T-helper 1 cell treated with Interleukin-12 subunit alpha and Interleukin-12 subunit beta and Interleukin-4 antibody, amounts not matched to agents 30 μg/mL and 1 μg/mL, for 36 hours (primary cell): ENCODE measurements around the gene CCL19.

Experiments
- H3K27ac Mint-ChIP-seq: one replicate; pipeline ENCODE4 v1.8.0; 2021; ENCODE audit warnings: mild to moderate bottlenecking, mixed read lengths
- H3K27me3 Mint-ChIP-seq: one replicate; pipeline ENCODE4 v1.8.0; 2021; ENCODE audit warnings: low read depth, mixed read lengths
- H3K36me3 Mint-ChIP-seq: one replicate; pipeline ENCODE4 v1.8.0; 2021; ENCODE audit warnings: low read depth, mixed read lengths
- H3K4me1 Mint-ChIP-seq: one replicate; pipeline ENCODE4 v1.8.0; 2021; ENCODE audit warnings: low read depth, mixed read lengths
- H3K4me3 Mint-ChIP-seq: one replicate; pipeline ENCODE4 v1.8.0; 2021; ENCODE audit warnings: mild to moderate bottlenecking, moderate library complexity, mixed read lengths
- H3K9me3 Mint-ChIP-seq: one replicate; pipeline ENCODE4 v1.8.0; 2021; ENCODE audit warnings: mixed read lengths

Gene CCL19

DNA sequence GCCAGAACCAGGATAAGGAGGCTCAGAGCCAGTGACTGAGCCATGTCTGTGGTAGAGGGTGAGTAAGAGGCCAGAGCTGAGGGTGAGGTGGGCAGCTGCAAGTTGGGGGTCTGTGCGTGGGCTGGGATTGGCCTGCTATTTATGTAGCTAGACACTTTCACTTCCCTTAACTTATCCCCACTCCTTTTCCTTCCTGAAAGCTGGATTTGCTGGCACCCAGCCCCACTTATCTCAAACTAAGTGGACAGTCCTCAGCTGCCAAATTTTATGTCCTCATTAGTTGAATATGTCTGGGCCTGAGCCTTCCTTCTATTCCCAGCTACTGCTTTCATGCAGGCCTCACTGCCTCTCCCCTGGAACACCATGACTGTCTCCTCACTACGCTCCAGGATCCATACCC, 18.9 kb upstream of the CCL19 start, which contains the start of gene CCL21:
Gene CCL21 (minus strand): TSS at position 114 of the 400 bp plus-strand sequence. CDS start 70 bp downstream, at position 44.
- Mint-ChIP-seq H3K4me3 (no peak within 1 kb of the TSS), H3K27ac (no peak within 1 kb of the TSS), H3K27me3 (peaks cover 27% of the 10 kb centered on the region), H3K9me3 (no peaks in the 10 kb centered on the region), H3K36me3 (no peaks in the 10 kb centered on the region), H3K4me1 (no peaks in the 10 kb centered on the region)

GRCh38 chr9:34709196-34709978, 18.3 kb upstream of the CCL19 start:
- no peaks in the 10 kb centered on the region for H3K4me1 Mint-ChIP-seq
- no peak overlapping the region for H3K4me3 Mint-ChIP-seq
- H3K36me3 Mint-ChIP-seq: no peaks in the 10 kb centered on the region
- H3K9me3 Mint-ChIP-seq: no peaks in the 10 kb centered on the region
- peaks cover 27% of the 10 kb centered on the region for H3K27me3 Mint-ChIP-seq
- H3K27ac Mint-ChIP-seq: no peak overlapping the region

DNA sequence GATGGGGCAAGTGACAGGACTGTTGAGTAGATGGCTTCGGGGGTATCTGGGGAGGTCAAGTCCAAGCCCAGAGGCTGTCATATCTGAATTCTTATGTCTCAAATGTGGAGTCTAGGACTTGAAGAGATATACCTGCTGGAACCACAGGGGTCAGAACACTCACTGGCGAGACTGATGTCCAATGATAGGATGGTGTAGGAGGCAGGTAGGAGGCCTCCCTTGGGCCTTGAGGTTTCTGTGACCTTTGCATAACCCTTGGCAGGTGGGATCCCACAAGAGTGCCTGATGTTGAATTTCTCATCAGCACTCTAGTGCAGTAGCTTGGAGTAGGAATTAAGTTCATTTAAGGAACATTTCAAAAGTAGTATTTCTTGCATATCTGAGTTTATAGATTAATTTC, 16.1 kb upstream of the CCL19 start:
- Mint-ChIP-seq H3K27me3 (peaks cover 11% of the 10 kb centered on the region), H3K9me3 (no peaks in the 10 kb centered on the region), H3K4me1 (peaks cover under 1% of the 10 kb centered on the region), H3K27ac (no peak overlapping the region), H3K4me3 (no peak overlapping the region), H3K36me3 (no peaks in the 10 kb centered on the region)

DNA sequence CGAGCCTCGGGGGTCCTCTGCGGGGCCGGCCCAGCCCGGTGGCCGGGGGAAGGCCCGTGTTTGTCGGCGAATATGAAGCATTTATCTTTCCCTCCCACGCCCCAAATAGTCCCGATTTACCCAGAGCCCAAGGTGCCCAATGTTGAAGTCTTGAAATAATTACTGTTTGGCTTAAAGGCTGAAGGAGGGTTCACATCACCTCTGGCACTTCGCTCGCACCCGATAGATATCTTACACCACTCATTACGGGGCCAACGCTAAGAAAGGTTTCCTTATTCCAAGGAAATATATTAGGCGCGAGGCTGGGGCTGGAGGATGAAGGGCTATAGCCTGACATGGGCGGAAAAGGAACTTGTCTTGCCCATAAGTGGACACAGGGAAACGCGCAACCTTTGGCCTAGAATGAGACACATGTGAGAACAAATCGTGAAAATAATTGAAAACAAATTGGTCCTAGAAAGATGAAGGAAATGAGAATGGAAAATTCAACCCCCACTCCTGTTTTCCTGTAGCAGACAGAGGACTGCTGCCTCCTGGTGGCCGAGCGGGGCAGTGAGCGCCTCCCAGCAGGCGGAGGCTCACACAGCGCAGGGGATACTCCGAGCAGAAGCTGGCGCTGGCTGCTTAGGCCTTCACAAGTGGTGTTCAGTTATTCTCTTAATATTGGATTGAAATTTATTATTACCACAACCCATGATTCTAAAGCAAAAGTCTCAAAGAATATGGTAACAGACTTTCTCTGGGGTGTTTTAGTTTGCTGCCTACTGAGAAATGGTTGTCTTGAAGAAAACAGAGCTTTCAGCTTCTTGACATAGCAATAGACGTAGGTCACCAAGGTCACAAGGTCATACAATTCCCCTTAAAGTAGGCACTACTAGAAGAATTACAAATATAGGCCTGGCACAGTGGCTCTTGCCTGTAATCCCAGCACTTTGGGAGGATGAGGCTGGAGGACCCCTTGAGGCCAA, 11.0 kb upstream of the CCL19 start:
- H3K27me3 Mint-ChIP-seq: peaks cover 21% of the 10 kb centered on the region
- H3K4me3 Mint-ChIP-seq: peak overlapping the region; percentile 77
- H3K4me1 Mint-ChIP-seq: peaks cover 13% of the 10 kb centered on the region
- no peak overlapping the region for H3K27ac Mint-ChIP-seq
- no peaks in the 10 kb centered on the region for H3K9me3 Mint-ChIP-seq
- H3K36me3 Mint-ChIP-seq: no peaks in the 10 kb centered on the region

DNA sequence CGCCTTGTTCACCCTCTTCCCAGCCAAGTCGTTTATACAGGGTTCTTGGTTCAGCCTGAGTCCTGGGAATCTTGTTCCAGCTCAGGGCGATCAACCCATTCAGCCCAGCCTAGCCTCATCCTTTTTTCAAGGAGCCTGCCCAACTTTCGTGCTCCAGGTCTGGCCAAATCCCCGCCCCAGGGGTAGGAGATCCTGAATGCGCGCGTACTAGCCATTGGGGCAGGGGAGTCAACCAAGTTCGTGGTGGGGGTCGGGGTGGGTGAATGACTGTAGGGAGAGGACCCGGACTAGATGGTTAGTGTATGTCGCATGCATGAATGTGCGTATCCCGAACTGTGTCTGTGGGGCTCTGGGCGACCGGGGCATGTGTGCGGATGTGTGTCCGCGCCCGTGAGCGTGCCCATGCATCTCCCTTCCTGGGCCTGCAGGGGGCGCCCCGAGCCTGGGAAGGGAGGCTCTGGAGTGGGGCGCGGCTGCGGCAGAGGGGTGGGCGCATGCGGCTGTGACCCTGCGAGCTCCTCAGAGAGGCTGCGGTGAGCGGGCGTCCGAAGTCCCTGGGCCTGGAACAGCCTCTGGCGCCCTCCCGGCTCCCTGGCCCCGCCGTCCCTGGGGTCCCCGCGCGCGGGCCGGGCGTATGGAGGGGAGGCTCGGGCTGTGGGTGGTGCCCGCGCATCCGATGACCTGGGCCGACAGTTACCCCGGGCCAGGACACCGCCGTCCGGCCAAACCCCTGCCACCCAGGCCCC, 10.1 kb upstream of the CCL19 start:
- Mint-ChIP-seq H3K36me3 (no peaks in the 10 kb centered on the region), H3K27me3 (peaks cover 16% of the 10 kb centered on the region), H3K9me3 (no peaks in the 10 kb centered on the region), H3K4me1 (peaks cover 13% of the 10 kb centered on the region), H3K27ac (no peak overlapping the region), H3K4me3 (peak overlapping the region; percentile 12)

GRCh38 chr9:34694811-34695210, 3.7 kb upstream of the CCL19 start:
- Mint-ChIP-seq H3K4me3 (no peak overlapping the region), H3K27ac (no peak overlapping the region), H3K36me3 (no peaks in the 10 kb centered on the region), H3K27me3 (peaks cover 7% of the 10 kb centered on the region), H3K4me1 (no peaks in the 10 kb centered on the region), H3K9me3 (no peaks in the 10 kb centered on the region)

GRCh38 chr9:34693560-34693959, 2.5 kb upstream of the CCL19 start:
- Mint-ChIP-seq H3K9me3 (no peaks in the 10 kb centered on the region), H3K4me3 (no peak overlapping the region), H3K27ac (no peak overlapping the region), H3K36me3 (no peaks in the 10 kb centered on the region), H3K27me3 (no peaks in the 10 kb centered on the region), H3K4me1 (no peaks in the 10 kb centered on the region)

- Mint-ChIP-seq H3K27ac (no peak overlapping the region), H3K9me3 (no peaks in the 10 kb centered on the region)
These were observed 850 bp upstream of the CCL19 start for GRCh38 chr9:34691936-34692315.

DNA sequence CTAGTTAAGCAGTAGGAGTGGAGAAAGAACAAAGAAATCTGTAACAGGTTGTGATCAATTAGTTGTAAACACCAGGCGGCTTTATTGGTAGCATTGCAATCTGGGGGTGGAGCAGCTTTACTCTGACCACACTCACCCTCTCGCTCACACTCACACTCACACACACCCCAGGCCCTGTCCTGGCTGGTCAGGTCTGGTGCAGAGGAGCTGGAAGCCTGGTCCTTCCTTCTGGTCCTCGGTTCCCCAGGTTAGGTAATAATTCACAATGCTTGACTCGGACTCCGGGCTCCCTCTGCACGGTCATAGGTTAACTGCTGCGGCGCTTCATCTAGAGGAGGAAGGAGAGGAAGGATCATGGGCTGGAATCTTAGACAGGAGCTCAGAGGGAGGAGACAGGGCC, 1.6 kb downstream of the CCL19 start:
- Mint-ChIP-seq H3K27ac (no peak overlapping the region), H3K27me3 (no peaks in the 10 kb centered on the region), H3K4me1 (no peaks in the 10 kb centered on the region), H3K4me3 (no peak overlapping the region), H3K9me3 (no peaks in the 10 kb centered on the region), H3K36me3 (no peaks in the 10 kb centered on the region)

More at GRCh38 chr9:34691936-34692315, 850 bp upstream of the CCL19 start:
- H3K36me3 Mint-ChIP-seq: no peaks in the 10 kb centered on the region
- no peaks in the 10 kb centered on the region for H3K27me3 Mint-ChIP-seq
- H3K4me1 Mint-ChIP-seq: no peaks in the 10 kb centered on the region
- no peak overlapping the region for H3K4me3 Mint-ChIP-seq

DNA sequence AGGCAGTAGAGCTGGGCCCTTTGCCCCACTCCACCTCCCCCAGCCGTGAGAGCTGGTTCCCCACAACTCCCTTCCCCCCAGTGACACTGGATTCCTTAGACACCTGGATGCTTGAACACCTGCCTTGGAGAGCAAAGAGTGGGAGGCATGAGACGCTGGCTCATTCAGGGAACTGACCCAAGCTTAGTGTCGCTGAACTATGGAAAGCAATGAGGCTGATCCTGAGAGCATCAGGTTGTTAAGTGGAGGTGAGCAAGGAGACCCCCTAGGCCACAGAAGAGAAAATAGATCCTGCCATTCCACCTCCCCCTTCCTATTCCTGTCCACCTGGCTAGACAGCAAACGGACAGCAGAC, 2.0 kb downstream of the CCL19 start:
- no peak overlapping the region for H3K27ac Mint-ChIP-seq
- H3K4me1 Mint-ChIP-seq: no peaks in the 10 kb centered on the region
- no peaks in the 10 kb centered on the region for H3K27me3 Mint-ChIP-seq
- no peaks in the 10 kb centered on the region for H3K9me3 Mint-ChIP-seq
- no peak overlapping the region for H3K4me3 Mint-ChIP-seq
- H3K36me3 Mint-ChIP-seq: no peaks in the 10 kb centered on the region

DNA sequence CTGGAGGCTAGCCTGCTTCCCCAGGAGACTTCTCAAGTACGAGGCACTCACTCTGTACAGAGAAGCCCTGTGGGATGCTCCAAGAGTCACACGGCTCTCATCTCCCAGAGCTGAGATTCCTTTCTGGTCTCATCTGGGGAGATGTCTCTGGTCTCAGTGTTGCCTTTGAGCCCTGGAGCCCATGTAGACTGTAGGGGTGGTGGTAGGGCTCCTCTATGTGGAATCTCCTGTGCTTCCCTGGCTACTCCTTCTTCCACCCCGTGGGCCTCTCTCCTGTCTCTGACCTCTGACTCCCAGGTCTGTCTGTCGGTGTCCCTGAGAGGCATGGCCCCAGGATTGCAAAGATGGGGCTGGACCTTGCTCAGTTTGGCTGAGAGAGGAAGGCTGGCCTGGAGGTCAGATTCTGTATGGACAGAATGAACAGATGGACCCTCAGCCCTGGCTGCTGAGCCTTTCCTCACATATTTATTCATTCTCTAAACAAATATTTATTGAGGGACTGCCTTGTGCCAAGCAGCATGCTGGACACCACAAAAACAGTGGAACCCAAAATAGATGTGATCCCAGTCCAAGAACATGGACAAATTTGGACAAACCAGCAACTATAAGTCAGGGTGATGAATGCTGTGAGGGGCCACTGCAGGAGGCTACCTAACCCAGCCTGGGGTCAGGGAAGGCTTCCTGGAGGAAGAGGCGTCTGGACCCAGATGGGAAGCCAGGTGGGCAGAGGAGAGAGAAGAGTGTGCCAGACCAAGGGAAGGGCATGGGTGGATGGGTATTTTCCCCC, 2.6 kb downstream of the CCL19 start:
- H3K9me3 Mint-ChIP-seq: no peaks in the 10 kb centered on the region
- no peaks in the 10 kb centered on the region for H3K4me1 Mint-ChIP-seq
- H3K4me3 Mint-ChIP-seq: no peak overlapping the region
- H3K36me3 Mint-ChIP-seq: no peaks in the 10 kb centered on the region
- H3K27me3 Mint-ChIP-seq: no peaks in the 10 kb centered on the region
- H3K27ac Mint-ChIP-seq: no peak overlapping the region

DNA sequence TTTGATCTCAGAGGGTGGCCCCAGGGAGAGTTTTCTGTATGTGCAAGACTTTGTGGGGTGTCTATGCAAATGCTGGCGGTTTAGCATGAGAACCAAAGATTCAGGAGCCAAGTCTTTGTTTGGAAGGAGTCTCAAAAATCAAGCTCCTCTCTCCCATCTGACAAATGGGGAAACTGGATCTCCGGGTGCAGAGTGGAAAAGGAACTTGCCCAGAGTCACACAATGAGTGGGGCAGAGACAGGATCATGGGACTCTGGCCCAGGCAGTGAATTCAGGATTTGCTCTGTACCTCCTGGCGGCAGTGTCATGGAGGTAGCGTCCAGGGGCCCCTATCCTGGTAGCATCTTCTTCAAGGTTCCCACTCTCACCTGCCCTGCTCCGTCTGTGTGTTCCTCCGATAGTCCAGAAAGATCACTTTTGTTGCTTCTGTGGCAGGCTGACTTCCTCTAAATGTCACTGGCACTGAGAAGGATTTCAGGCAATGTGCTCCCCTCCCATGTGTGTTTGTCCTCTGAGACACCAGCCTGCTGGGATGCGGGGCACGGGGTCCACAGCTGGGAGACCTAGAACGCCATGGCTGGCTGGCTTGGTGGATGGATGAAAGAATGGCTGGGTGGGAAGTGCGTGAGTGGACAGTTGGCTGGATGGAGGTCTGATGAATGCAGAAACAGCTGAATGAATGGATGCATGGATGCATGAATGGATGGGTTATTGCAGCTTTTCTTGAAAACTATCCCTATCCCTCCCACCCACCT, 3.6 kb downstream of the CCL19 start:
- Mint-ChIP-seq H3K36me3 (no peaks in the 10 kb centered on the region), H3K4me1 (no peaks in the 10 kb centered on the region), H3K4me3 (no peak overlapping the region), H3K9me3 (no peaks in the 10 kb centered on the region), H3K27me3 (no peaks in the 10 kb centered on the region), H3K27ac (no peak overlapping the region)

GRCh38 chr9:34686732-34687131, 4.3 kb downstream of the CCL19 start:
- H3K4me1 Mint-ChIP-seq: no peaks in the 10 kb centered on the region
- H3K4me3 Mint-ChIP-seq: no peak overlapping the region
- no peak overlapping the region for H3K27ac Mint-ChIP-seq
- no peaks in the 10 kb centered on the region for H3K36me3 Mint-ChIP-seq
- no peaks in the 10 kb centered on the region for H3K27me3 Mint-ChIP-seq
- H3K9me3 Mint-ChIP-seq: no peaks in the 10 kb centered on the region
